Bone marrow (tissue), 2 donors: ENCODE data around the gene INTS1.
A peak's percentile ranks its signal among the peaks of the same experiment; 100 is the strongest.

Source experiments
- DNase-seq, 2 donors: peaks; one replicate each; lab custom pipeline; 2025; lab: John Stamatoyannopoulos, UW

Gene INTS1

DNA sequence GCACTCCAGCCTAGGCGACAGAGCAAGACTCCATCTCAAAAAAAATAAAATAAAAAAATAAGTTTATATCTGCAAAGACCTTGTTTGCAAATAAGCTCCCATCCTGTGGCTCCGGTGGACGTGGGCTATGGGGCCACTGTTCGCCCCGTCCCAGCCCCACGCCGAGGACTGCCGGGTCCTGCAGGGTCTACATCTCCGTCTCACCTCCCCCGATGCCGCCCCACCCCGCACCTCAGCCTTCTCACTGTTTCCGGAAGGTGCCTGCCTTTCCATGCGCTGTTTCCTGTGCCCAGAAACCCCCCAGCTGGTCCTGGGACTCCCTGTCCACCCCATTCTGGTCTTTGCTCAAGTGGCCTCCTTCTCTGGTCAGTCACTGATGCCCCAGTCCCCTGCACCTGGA lies 5.0 kb upstream of the INTS1 start:
- no peak for DNase-seq

DNA sequence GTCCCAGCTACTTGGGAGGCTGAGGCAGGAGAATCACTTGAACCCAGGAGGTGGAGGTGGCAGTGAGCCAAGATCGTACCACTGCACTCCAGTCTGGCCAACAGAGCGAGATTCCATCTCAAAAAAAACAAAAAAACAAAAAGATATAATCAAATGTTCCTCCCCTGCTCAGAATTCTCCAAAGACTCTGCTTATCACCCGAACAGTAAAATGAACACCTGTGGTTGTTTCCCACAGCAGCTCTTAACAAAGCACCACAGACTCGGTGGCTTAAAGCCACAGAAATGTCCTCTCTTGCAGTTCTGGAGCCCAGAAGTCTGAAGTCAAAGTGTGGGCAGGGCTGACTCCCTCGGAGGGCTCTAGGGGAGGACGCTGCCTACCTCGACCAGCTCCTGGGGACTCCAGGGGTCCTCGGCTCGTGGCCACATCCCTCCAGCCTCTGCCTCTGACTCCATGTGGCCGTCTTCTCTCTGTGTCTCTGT lies 4.1 kb upstream of the INTS1 start:
- DNase-seq = no peak

DNA sequence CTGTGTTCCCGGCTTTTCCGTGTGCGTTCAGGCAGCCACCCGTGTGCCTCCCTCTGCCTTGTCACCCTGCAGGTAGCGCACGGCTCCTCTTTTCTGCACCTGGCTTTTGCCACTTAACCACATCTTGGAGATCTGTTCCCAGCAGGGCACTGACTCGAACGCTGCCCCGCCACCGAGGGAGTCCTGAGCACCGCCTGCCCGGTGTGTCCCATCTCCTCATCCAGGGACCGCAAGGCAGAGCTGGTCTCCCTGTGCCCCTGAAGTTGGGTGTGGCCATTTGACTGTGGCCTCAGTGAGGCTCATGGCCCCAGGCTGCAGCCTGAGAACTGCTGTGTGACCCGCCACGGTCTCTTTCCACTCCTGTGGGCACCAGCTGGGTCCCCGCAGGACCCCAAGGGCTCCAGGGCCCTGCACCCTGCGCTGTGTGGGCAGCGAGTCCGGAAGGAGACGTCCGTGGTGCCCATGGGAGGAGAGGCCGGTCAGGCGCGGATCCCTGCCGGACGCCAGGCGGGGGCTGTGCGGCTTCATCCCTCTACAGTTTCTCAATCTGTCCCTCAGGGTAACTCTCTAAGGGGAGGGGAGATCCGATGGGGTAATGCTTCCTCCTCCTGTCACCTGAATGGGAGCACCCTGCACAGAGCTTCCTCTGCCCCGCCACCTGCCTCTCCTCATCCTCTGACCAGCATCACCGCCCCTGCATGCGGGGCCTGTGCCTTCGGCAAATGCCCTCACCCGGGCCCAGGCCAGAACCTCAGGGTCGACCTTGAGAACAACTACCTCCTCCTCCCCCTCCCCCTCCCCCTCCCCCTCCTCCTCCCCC lies 1.8 kb upstream of the INTS1 start:
- DNase-seq = peak in 1 of 2 donors; percentile 10

DNA sequence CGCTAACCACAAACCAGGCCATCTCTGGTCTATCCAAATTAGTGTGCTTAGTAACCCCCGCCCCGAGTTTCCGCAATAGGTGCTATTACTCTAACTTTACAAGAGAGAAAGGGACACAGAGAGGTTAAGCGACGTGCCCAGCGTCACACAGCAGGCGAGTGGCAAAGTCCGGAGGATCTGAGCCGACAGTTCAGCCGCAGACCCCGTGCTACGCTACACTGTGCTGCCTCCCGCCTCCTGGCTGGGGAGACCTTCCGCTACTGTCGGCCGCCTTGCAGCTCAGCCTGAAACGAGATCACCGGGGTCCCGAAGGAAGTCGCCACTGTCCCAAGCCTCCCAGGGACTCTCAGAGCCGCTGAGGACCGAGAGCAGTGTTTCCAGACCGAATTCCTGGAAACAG lies 799 bp downstream of the INTS1 start:
- DNase-seq = no peak

DNA sequence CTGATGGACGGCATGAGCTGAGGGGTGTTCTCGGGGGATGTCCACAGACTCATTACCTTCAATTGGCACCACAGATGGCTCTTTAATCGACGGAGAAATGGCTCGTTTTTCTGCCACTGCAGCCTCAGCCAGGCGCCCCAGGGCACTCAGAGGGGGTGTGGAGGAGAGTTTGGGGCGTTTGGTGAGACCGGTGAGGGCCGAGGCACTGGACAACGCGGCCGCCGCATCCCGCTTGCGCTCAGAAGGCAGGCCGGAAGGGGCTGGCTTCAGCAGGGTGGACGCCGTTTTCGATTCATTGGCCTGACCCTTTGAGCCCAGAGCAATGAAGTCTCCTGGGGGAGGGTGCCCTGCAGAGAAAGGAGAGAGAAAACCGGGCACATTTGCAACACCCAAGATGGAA lies 1.3 kb downstream of the INTS1 start:
- DNase-seq = no peak

DNA sequence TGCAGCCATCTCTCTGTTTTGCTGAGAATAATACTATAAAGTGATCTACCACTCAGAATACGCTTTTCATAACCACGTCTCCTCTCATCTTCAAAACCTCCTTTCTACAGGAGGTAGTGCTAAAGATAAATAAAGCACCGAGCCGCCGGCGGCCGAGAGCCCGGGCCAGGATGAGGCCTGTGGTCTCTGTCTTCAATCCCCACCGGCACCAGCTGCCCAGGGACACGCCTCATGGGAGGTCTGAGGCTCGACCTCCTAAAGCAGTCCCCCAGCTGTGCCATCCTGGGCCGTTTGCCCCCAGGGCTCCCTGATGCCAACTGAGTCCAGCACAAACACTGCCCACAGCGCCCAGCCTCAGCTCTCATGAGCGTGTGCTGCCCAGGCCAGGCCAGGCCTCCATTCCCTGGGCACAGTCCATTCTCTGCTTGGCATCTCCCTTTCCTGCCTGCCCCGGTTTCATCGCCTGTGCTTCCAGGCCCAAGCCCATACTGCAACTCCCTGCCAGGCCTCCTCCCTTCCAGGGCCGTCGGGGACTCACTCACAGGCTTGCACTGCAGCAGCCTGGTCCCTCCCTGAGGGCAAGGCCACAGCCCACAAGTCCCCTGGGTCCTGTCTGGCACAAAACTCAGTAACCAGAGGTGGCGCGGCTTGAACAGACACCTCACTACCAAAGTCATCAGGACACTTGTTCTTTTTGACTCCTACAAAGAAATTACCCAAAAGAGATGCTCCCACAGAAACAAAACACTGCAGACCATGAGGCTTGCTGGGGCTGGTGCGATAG lies 2.5 kb downstream of the INTS1 start:
- no peak for DNase-seq

DNA sequence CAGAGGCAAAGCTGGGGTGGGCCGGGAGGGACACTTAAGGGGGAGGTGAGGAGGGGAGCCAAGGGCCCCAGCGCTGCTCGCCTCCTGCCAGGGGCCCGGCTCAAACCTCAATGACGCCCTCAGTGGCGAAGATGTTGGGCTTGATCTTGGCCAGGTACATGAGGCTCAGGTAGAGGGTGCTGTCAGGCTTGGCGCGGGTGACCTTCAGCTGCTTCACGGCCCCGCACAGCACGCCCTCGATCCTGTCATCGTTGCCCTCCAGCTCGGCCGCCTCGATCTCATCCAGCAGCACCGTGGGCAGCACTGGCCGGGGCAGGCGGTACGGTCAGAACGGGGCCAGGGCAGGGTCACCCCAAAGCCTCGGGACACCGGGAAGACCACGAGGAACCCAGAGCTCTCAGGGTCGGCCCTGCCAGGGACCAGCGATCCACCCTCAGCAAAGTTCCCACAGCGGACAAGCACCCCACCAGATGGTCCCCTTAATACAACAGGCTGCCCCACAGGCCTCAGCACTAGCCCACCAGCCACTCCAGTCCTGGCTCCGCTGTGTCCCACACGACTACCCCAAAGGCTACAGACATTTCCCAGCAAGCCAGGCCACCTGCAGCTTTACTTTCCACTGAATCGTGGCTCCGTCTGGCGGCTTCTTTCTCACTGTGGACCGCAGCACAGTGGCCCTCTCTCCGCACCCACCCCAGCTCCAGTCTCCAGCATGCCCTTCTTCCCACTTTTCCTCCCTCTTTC lies 4.0 kb downstream of the INTS1 start:
- DNase-seq = no peak

DNA sequence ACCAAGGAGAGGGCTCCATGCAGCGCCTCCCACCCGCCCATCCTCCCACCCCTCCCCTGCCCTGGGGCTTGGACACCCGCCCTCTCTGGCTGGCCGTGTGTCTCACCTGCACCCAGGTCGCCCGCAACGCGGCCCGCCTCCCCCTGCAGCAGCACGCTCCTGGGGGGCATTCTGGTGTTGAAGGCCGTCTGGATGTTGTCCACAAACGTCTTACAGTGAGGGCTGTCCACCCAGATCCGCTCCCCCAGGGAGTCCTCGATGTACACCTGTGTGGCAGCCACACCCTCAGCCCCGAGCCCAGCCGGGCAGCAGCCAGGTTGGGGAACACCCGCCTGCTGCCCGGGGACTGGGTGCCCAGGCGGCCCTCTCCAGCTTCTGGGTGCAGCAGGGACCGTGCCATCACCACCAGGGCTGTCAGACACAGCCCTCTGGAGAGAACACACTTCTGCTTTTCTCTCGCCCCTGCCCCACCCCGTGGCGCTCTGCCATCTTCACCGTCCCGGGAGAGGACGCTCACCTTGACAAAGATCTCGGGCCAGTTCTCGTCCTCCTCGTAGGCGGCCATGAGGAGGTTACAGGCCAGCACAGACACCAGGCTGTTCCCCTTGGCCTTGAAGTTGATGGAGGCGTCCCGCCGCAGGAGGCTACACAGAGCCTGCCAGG lies 4.7 kb downstream of the INTS1 start:
- no peak for DNase-seq

DNA sequence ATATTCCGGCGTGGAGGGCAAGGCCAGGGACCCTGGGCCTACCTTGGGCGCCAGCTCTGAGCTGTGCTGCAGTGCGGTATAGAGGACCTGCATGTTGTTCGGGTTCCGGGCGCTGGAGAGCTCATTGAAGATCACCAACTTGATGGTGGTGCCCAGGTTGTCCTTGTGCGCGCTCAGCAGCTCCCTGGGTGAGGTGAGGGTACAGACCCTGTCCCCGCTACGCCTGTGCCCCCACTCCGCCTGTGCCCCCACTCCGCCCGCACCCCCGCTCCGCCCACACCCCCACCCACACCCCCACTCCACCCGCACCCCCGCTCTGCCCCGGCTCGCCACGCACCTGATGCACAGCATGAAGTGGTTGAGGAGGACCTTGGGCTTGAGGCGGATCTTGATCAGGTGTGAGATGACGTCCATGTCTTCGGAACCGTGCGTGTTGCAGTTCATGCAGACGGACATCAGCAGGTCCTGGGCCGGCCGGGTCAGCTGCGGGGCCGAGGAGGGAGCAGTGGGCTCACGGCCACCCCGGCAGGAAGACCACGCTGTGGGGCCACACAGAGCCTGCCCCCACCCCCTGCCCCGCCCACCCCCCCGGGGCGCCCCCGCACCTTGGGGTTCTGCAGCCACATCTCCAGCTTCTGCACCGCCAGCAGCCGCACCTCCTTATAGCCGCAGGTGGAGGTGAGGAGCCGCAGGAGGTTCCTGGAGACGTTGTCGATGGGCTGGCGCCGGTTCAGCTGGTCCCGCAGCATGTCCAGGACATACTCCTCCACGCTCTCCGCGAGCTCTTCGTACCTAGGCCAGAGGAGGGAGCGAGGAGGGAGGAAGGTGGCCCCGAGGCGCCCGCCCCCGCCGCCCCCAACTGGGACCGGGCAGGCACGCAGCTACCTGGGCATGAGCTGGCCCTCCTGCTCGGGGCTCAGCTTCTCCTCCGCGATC lies 5.6 kb downstream of the INTS1 start:
- no peak for DNase-seq

DNA sequence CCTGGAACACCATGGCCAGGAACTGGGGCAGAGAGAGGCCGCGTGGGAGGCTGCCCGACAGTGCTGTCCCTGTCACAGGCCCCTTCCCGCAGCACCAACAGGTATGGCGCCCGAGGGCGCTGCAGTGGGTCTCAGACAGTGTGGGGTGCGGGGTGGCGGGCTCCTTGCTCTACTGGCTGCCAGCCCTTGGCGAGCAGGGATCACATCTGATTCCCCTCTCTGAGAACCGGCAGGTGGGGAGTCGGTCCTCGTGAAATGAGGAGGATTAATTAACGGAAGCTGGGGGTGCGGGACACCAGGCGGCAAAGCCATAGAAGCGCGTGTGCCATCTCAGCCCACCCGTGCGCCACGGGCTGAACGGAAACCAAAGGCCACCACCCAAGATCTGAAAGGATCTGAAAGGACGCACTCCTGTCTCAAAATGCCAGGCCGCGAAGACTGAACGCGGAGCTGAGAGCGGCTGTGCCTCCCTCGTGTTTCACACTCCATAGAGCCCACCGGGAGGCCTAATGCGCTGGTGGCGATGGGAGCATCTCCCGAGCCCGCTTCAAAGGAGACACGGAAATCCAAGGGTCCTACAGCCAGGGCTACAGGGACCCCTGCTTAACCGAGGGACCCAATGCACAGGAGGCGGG lies 6.8 kb downstream of the INTS1 start:
- no peak for DNase-seq

DNA sequence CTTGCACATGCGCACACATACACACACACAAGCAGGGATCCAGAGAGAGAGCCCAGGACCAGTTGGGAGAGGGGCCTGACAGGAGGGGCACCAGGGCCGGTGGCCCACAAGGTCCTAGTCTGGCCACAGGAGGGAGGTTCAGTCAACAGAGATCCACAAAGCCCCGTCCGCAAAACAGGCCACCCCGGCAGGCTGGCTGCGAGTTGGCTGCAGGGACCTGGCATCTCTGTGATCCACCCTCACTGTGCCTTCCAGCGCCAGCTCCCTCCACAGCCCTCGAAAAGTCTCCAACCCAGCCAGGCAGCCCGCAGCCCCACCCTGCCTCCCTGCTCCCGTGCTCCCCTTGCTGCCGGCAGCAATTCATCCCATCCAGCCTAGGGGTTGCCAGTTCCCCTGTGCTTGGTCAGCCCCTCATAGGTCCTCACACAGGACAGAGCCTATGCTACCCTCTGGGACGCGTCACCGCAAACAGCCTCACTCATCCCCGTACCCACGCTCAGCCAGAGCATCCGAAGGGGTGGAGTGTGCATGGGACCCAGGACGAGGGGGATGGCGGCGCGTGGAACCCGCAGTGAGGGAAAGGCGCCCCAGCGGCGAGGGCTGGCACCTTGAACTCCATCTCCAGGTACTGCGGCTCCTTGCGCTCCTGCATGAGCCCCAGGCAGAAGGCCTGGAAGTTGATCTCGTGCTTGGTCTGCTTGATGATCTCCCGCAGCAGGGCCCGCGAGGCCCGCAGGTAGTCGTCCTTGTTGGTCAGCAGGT lies 7.5 kb downstream of the INTS1 start:
- no peak for DNase-seq

DNA sequence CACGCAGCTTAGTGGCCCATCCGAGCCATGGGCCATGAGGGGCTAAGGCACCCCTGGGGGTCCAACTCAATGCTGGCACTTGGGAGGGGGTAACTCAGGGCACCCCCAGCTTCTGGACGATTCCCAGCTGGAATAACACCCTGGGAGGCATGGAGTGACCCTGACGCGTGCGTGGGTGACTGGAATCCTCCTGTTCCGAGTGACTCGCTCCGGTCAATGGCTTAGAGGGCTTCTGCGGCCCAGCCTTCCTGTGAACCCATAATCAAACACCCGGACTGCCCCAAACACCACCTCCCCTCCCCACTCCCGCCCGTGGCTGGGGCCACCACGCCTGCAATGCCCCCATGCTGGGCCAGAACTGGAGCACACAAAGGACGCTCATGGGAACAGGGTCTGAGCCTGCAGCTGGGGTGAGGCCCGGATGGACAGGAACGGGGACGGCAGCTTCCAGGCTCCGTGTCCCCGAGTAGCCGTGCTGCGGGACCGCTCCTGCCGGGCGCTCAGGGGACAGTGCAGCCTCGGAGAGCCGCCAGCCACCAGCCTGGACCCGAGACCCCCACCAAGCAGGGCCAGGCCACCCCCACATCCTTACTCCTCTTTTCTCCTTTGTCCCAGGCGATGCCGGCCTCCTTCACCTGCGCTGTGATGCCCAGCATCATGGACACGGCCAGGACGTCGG lies 8.5 kb downstream of the INTS1 start:
- DNase-seq = no peak

DNA sequence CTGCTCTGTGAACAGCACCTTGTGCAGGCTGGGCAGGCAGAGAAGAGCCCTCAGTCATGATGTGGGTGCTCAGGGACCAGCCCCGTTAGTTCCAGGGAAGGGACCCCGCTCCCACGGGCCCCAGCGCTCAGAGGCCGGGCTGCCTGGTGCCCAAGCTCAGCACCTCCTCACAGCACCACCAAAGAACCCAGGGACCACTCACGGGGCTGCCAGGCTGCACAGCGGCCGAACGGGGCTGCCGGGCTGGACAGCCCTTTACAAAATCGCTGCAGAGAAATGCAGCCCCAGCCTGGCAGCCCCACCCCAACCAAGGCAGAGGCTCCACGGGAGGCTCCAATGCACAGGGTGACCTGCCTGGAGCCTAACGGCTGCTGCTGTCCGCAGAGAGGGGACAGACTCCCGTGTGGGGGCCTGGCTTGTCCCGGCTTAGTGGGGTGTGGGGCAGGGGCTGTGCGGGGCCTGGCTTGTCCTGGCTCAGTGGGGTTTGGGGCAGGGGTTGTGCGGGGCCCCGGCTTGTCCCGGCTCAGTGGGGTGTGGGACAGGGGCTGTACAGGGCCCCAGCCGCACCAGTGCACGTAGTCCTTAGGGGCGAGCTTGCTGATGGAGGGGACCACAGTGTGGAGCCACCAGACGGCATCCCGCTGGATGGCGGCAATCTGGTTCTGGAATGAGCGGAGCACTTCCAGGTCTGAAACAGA lies 9.2 kb downstream of the INTS1 start:
- DNase-seq = no peak

DNA sequence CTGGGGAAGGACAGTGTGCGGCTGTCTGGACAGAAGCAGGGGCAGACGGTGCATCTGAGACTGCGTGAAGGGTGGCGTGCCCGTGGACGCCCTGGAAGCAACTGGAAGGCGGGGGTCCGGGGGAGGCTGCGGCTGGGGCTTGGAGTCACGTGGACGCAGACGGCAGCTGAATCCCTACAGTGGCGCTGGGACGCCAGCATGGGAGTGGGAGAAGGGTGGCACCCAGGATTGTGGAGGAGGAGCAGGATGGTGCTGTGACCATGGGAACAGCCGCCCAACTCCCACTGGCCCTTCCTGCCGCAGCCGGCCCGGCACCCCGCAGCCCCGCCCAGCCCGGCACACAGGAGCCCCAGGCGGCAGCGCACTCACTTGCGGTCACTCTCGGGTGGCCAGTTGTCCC lies 9.7 kb downstream of the INTS1 start:
- no peak for DNase-seq

DNA sequence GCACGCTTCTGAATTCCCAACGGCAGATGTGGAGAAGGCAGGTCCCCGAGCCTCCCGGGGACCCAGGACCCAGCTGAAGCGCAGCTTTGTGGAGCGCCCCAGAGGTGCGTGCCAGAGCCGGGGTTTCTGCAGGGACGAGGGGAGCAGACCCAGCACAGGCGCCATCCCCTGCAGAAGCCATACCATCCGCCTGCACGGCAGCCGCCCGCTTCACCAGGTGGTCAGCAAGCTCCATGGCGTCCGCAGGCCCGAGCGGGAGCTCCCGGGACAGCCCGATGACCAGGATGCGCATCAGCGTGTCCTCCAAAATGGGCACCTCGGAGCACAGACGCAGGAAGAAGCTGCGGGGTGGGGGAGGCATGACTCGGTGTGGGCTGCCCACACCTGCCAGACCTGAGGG lies 10.6 kb downstream of the INTS1 start:
- DNase-seq = no peak

DNA sequence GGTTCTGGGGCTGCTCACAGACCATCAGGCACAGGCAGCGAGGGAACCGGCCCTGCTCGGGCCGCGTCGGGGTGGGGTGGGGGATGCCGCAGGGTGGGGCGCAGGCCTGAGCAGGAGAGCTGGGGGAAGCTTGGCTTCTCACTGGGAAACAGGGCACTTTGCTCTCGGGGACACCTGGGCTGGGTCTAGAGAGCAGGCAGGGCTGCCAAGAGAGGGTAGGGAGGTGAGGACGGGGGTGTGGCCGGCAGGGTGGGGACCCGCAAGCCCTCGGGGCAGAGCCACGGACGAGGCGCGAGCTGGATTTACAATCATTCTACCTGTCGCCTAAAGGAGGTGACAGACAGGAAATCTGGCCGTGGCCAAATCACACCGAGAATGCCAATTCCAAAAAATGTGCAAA lies 11.1 kb downstream of the INTS1 start:
- no peak for DNase-seq

DNA sequence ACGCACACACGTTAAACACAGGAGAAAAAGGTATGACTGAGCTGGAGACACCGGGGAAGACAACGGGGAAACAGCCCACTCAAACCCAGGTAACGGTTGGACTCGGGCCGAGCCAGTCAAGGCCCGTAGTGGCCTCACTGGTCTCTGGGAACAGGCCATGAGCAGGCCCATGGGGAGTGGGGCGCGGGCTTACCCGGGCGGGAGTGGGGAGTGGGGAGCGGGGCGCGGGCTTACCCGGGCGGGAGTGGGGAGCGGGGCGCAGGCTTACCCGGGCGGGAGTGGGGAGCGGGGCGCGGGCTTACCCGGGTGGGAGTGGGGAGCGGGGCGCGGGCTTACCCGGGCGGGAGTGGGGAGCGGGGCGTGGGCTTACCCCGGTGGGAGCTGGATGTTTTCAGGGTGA lies 11.5 kb downstream of the INTS1 start:
- DNase-seq = no peak

DNA sequence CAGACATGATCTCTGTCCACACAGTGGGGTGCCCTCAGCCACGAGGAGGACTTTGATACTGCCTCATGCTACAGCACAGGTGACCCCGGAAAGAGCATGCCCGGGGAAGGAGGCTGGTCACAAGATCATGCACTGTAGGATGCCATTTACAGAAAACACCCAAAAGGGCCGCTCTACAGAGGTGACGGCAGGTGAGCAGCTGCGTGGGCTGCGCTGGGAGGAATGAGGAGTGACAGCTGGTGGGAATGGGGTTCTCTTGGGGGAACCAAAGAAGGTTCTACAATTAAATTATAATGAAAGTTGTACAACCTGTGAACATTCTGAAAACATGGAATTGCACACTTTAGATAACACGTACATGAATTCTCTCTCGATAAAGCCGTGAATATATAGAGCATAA lies 12.0 kb downstream of the INTS1 start:
- no peak for DNase-seq

DNA sequence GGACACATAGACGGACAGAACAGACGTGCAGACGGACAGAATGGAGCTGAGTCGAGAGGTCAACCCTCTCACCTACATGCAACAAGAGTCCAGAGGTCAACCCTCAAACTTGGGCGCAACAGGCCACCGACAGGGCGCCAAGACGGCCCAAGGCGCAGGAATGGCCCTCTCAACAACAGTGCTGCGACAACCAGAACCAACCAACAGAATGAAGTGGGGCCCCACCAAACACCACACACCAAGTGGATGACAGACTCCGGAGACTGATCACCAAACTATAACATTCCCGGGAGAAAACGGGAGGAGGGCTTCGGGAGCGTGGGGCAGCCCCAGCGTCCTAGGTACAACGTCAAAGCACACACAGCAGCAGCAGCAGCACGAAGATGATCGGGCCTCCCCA lies 13.4 kb downstream of the INTS1 start:
- no peak for DNase-seq
